HEK293 (cell line): ENCODE results near the gene GMPR2.

ENCODE experiments used
- CTCF ChIA-PET: fragments of 350-600 bp; formaldehyde crosslinking; extraction: SDS; loops from one replicate; lab custom pipeline; 2021; ENCODE audit warnings: antibody characterized with exemption; lab: Yijun Ruan, JAX
- POLR2A ChIA-PET: fragments of 300-600 bp; formaldehyde crosslinking; extraction: SDS; loops from one replicate; lab custom pipeline; 2020; ENCODE audit warnings: antibody characterized with exemption, inconsistent platforms; lab: Yijun Ruan, JAX
- H3K27ac ChIP-seq: fragments of 200-500 bp; sonication (Bioruptor generic); 2 replicates; pipeline ENCODE4 v1.5.1; 2014; ENCODE audit warnings: low read depth, low read length, control low read depth, inconsistent platforms; ENCODE audit errors: extremely low read depth
- H3K36me3 ChIP-seq, 2 experiments: fragments of 200-500 bp in 1 of 2; sonication (Bioruptor generic) in 1 of 2; 1 replicate in 1 of 2; 2 replicates in 1 of 2; pipeline ENCODE4 v1.5.1; 2014 to 2017; ENCODE audit warnings: inconsistent platforms in 2 of 2, low read length in 2 of 2; ENCODE audit not compliant: control insufficient read depth in 2 of 2, insufficient read depth in 1 of 2
- H3K4me1 ChIP-seq: fragments of 200-500 bp; sonication (Bioruptor generic); 2 replicates; pipeline ENCODE4 v1.5.1; 2014; ENCODE audit warnings: mild to moderate bottlenecking, low read length, inconsistent platforms; ENCODE audit not compliant: control insufficient read depth, insufficient read depth
- H3K4me3 ChIP-seq: 2 replicates; pipeline ENCODE4 v1.5.1; 2011; ENCODE audit warnings: low read depth, mild to moderate bottlenecking, control low read depth, low read length, moderate library complexity
- H3K9me3 ChIP-seq: fragments of 200-500 bp; sonication (Bioruptor generic); 2 replicates; pipeline ENCODE4 v1.5.1; 2014; ENCODE audit warnings: low read depth, low read length, inconsistent platforms; ENCODE audit not compliant: control insufficient read depth, insufficient read depth
- AEBP2 ChIP-seq: fragments of 450-650 bp; formaldehyde crosslinking; IDR thresholded peaks from 2 replicates; pipeline ENCODE4 v1.5.1; 2016; ENCODE audit warnings: missing biosample characterization, missing genetic modification characterization, borderline replicate concordance
- BCL6B ChIP-seq: fragments of 450-650 bp; formaldehyde crosslinking; IDR thresholded peaks from 2 replicates; pipeline ENCODE4 v1.5.1; 2017; ENCODE audit warnings: missing biosample characterization, missing genetic modification characterization
- KLF1 ChIP-seq: fragments of 450-650 bp; formaldehyde crosslinking; IDR thresholded peaks from 2 replicates; pipeline ENCODE4 v1.5.1; 2016; ENCODE audit warnings: missing biosample characterization, missing genetic modification characterization
- SCRT2 ChIP-seq: fragments of 450-650 bp; formaldehyde crosslinking; IDR thresholded peaks from 2 replicates; pipeline ENCODE4 v1.5.1; 2016; ENCODE audit warnings: missing biosample characterization, missing genetic modification characterization
- ZBTB10 ChIP-seq: fragments of 450-650 bp; formaldehyde crosslinking; IDR thresholded peaks from 2 replicates; pipeline ENCODE4 v1.5.1; 2016; ENCODE audit warnings: missing biosample characterization, missing genetic modification characterization
- ZBTB26 ChIP-seq: fragments of 450-650 bp; formaldehyde crosslinking; optimal IDR thresholded peaks from 2 replicates; pipeline ENCODE3; 2016; ENCODE audit warnings: missing biosample characterization, mild to moderate bottlenecking, missing genetic modification characterization
- ZFP69B ChIP-seq: fragments of 450-650 bp; formaldehyde crosslinking; IDR thresholded peaks from 2 replicates; pipeline ENCODE4 v1.5.1; 2016; ENCODE audit warnings: missing biosample characterization, missing genetic modification characterization
- ZIC2 ChIP-seq: fragments of 450-650 bp; formaldehyde crosslinking; IDR thresholded peaks from 2 replicates; pipeline ENCODE4 v1.5.1; 2016; ENCODE audit warnings: missing biosample characterization, missing genetic modification characterization
- ZNF112 ChIP-seq: fragments of 450-650 bp; formaldehyde crosslinking; IDR thresholded peaks from 2 replicates; pipeline ENCODE4 v1.5.0; 2017; ENCODE audit warnings: missing biosample characterization, missing genetic modification characterization
- ZNF138 ChIP-seq: fragments of 450-650 bp; formaldehyde crosslinking; IDR thresholded peaks from 2 replicates; pipeline ENCODE4 v1.5.1; 2016; ENCODE audit warnings: missing biosample characterization, missing genetic modification characterization, borderline replicate concordance
- ZNF174 ChIP-seq: fragments of 450-650 bp; formaldehyde crosslinking; IDR thresholded peaks from 2 replicates; pipeline ENCODE4 v1.5.0; 2017; ENCODE audit warnings: missing biosample characterization, mild to moderate bottlenecking, missing genetic modification characterization
- ZNF211 ChIP-seq: fragments of 450-650 bp; formaldehyde crosslinking; IDR thresholded peaks from 2 replicates; pipeline ENCODE4 v1.5.1; 2016; ENCODE audit warnings: low read depth, missing biosample characterization, missing genetic modification characterization
- ZNF214 ChIP-seq: fragments of 450-650 bp; formaldehyde crosslinking; IDR thresholded peaks from 2 replicates; pipeline ENCODE4 v1.5.1; 2017; ENCODE audit warnings: missing biosample characterization, mild to moderate bottlenecking, missing genetic modification characterization, borderline replicate concordance
- ZNF23 ChIP-seq: fragments of 450-650 bp; formaldehyde crosslinking; IDR thresholded peaks from 2 replicates; pipeline ENCODE4 v1.5.1; 2016; ENCODE audit warnings: missing biosample characterization, missing genetic modification characterization, borderline replicate concordance
- ZNF248 ChIP-seq: fragments of 450-650 bp; formaldehyde crosslinking; IDR thresholded peaks from 2 replicates; pipeline ENCODE4 v1.5.1; 2017; ENCODE audit warnings: missing biosample characterization, missing genetic modification characterization
- ZNF26 ChIP-seq: fragments of 450-650 bp; formaldehyde crosslinking; IDR thresholded peaks from 2 replicates; pipeline ENCODE4 v1.5.1; 2016; ENCODE audit warnings: missing biosample characterization, missing genetic modification characterization
- ZNF335 ChIP-seq: fragments of 450-650 bp; formaldehyde crosslinking; conservative IDR thresholded peaks from 2 replicates; pipeline ENCODE4 v1.5.1; 2016; ENCODE audit warnings: missing biosample characterization, missing genetic modification characterization
- ZNF513 ChIP-seq: fragments of 450-650 bp; IDR thresholded peaks from 2 replicates; pipeline ENCODE4 v1.5.1; 2018; ENCODE audit warnings: missing biosample characterization, missing genetic modification characterization
- ZNF529 ChIP-seq: fragments of 450-650 bp; formaldehyde crosslinking; IDR thresholded peaks from 2 replicates; pipeline ENCODE4 v1.5.1; 2017; ENCODE audit warnings: missing genetic modification characterization, missing biosample characterization; ENCODE audit not compliant: insufficient replicate concordance
- ZNF560 ChIP-seq: fragments of 450-650 bp; formaldehyde crosslinking; IDR thresholded peaks from 2 replicates; pipeline ENCODE4 v1.5.1; 2017; ENCODE audit warnings: missing biosample characterization, missing genetic modification characterization, borderline replicate concordance
- ZNF624 ChIP-seq: fragments of 450-650 bp; formaldehyde crosslinking; IDR thresholded peaks from 2 replicates; pipeline ENCODE4 v1.5.1; 2017; ENCODE audit warnings: missing biosample characterization, missing genetic modification characterization
- ZSCAN18 ChIP-seq: fragments of 450-650 bp; formaldehyde crosslinking; IDR thresholded peaks from 2 replicates; pipeline ENCODE4 v1.5.1; 2016; ENCODE audit warnings: missing biosample characterization, missing genetic modification characterization

Gene GMPR2

GRCh38 chr14:24255931-24256711, 23.4 kb downstream of the GMPR2 start (continued):
- no peak for TF ChIP-seq ZNF26 (tag by site-specific recombination)
- TF ChIP-seq ZIC2 = no peak
- no peak for TF ChIP-seq ZNF513 (tag by site-specific recombination)
- TF ChIP-seq ZSCAN18 (tag by site-specific recombination) = no peak
- TF ChIP-seq ZFP69B (tag by site-specific recombination) = no peak

- Histone ChIP-seq H3K9me3 (no peaks in the 10 kb centered on the region), H3K36me3 (peaks cover 0 to 15% of the 10 kb centered on the region in 2 experiments; a peak in 2 of 3 replicates), H3K4me3 (no peak overlapping the region), H3K27ac (no peak overlapping the region), H3K4me1 (no peaks in the 10 kb centered on the region)
- ChIA-PET POLR2A (no interaction called here), CTCF (interaction anchor here (0.9 kb wide), 1 partner anchor 41 kb away, joined by 3 read pairs; no protein-coding TSS in a partner anchor)
- TF ChIP-seq ZNF248 (no peak), ZNF214 (tag by site-specific recombination) (no peak), ZNF174 (tag by site-specific recombination) (no peak), ZNF211 (tag by site-specific recombination) (no peak), ZBTB10 (no peak), SCRT2 (tag by site-specific recombination) (no peak), ZNF529 (tag by site-specific recombination) (no peak), BCL6B (tag by site-specific recombination) (no peak), ZBTB26 (tag by site-specific recombination) (no peak), ZNF624 (tag by site-specific recombination) (no peak), AEBP2 (tag by site-specific recombination) (no peak), ZNF112 (tag by site-specific recombination) (no peak), ZNF335 (no peak), ZNF560 (tag by site-specific recombination) (no peak), KLF1 (tag by site-specific recombination) (no peak), ZNF23 (tag by site-specific recombination) (no peak), ZNF138 (tag by site-specific recombination) (no peak)
Observed at GRCh38 chr14:24256960-24257359, 24.2 kb downstream of the GMPR2 start.
